HEK293 (cell line): ENCODE results near the gene AGAP1.

Experiments used
- ATF2 ChIP-seq: fragments of 450-650 bp; formaldehyde crosslinking; IDR thresholded peaks from 2 replicates; pipeline ENCODE4 v1.5.1; 2016; ENCODE audit warnings: missing biosample characterization, missing genetic modification characterization, low read depth
- CTCF ChIP-seq: fragments of 450-650 bp; formaldehyde crosslinking; IDR thresholded peaks from 2 replicates; pipeline ENCODE4 v1.5.1; 2016; ENCODE audit warnings: missing biosample characterization, missing genetic modification characterization
- ZBTB11 ChIP-seq: fragments of 450-650 bp; formaldehyde crosslinking; conservative IDR thresholded peaks from 2 replicates; pipeline ENCODE4 v1.5.1; 2016; ENCODE audit warnings: low read depth, missing biosample characterization, missing genetic modification characterization
- ZNF114 ChIP-seq: fragments of 450-650 bp; formaldehyde crosslinking; IDR thresholded peaks from 2 replicates; pipeline ENCODE4 v1.5.0; 2017; ENCODE audit warnings: missing biosample characterization, missing genetic modification characterization
- ZNF248 ChIP-seq: fragments of 450-650 bp; formaldehyde crosslinking; IDR thresholded peaks from 2 replicates; pipeline ENCODE4 v1.5.1; 2017; ENCODE audit warnings: missing biosample characterization, missing genetic modification characterization
- ZNF830 ChIP-seq: fragments of 450-650 bp; IDR thresholded peaks from 2 replicates; pipeline ENCODE4 v1.5.0; 2018; ENCODE audit warnings: missing biosample characterization, missing genetic modification characterization, low read depth, mild to moderate bottlenecking, moderate library complexity

GRCh38 chr2:236120829-236121228, 627.0 kb downstream of the AGAP1 start:
- no peak for TF ChIP-seq ZNF114 (tag by site-specific recombination)
- no peak for TF ChIP-seq ZBTB11 (tag by site-specific recombination)
- no peak for TF ChIP-seq CTCF (tag by site-specific recombination)
- TF ChIP-seq ZNF248 (tag by site-specific recombination), result no peak
- no peak for TF ChIP-seq ZNF830 (tag by site-specific recombination)
- TF ChIP-seq ATF2 (tag by site-specific recombination), result no peak
